HepG2 (cell line): Measurements from ENCODE around the gene STEAP3. TPM values are rescaled to one million over a fixed set of nuclear protein-coding genes. Genes with fewer than 3 reads are reported as not detected.

Experiments
- ATAC-seq: fragments of 200-7000 bp; cut with Tn5 transposase; 3 replicates; pipeline ENCODE4 v1.9.1; 2020; ENCODE audit warnings: mild to moderate bottlenecking, moderate library complexity
- BruUV-seq: library from RNA; stranded (reverse); fragments of 400-500 nt; replicated peaks from 2 replicates; lab custom pipeline; 2021; lab: Mats Ljungman, UMichigan
- CTCF ChIA-PET: fragments of 300-600 bp; formaldehyde crosslinking; extraction: SDS; loops from one replicate; lab custom pipeline; 2021; ENCODE audit warnings: low total read pairs, inconsistent platforms, low intra/inter-chr PET ratio; lab: Yijun Ruan, JAX
- POLR2A ChIA-PET: fragments of 350-600 bp; sonication (Branson Sonifier 250); formaldehyde crosslinking; loops from one replicate; lab custom pipeline; 2020; ENCODE audit warnings: antibody characterized with exemption, inconsistent platforms; lab: Yijun Ruan, JAX
- DNase-seq: peaks from one replicate; pipeline ENCODE4 v3.0.0-alpha.2; 2015; ENCODE audit warnings: low spot score
- FAIRE-seq: peaks from 3 replicates; lab custom pipeline; 2011; peaks lifted over from hg19 to GRCh38; lab: Jason Lieb, UNC
- H2AFZ ChIP-seq: one replicate; pipeline ENCODE4 v1.6.1; 2011; ENCODE audit warnings: low read length, inconsistent platforms
- H3K27ac ChIP-seq: fragments of 300-600 bp; 3 replicates; pipeline ENCODE4 v1.8.0; 2011; ENCODE audit warnings: mixed run types, mild to moderate bottlenecking, mixed read lengths, low read length, inconsistent platforms; ENCODE audit not compliant: insufficient read depth; ENCODE audit errors: extremely low read length
- H3K27me3 ChIP-seq, 2 experiments: fragments of 200-600 bp in 1 of 2; 2 replicates in 1 of 2; 3 replicates in 1 of 2; pipeline versions ENCODE4 v1.6.0 to v1.8.0; 2011; ENCODE audit warnings: low read length in 2 of 2, mild to moderate bottlenecking in 2 of 2, moderate library complexity in 2 of 2, inconsistent platforms in 1 of 2; ENCODE audit not compliant: insufficient read depth in 2 of 2, control insufficient read depth in 1 of 2
- H3K36me3 ChIP-seq, 2 experiments: fragments of 200-600 bp in 1 of 2; replicated peaks in 1 of 2; 2 replicates in 1 of 2; 3 replicates in 1 of 2; pipeline versions ENCODE4 v1.5.1 to v1.8.0; 2011; ENCODE audit warnings: low read length in 2 of 2, inconsistent platforms in 1 of 2; ENCODE audit not compliant: insufficient read depth in 2 of 2, control insufficient read depth in 1 of 2
- H3K4me1 ChIP-seq: 2 replicates; pipeline ENCODE4 v1.5.1; 2012; ENCODE audit warnings: low read length, inconsistent platforms; ENCODE audit not compliant: insufficient read depth
- H3K4me2 ChIP-seq: 2 replicates; pipeline ENCODE4 v1.6.0; 2011; ENCODE audit warnings: low read depth, low read length, inconsistent platforms
- H3K4me3 ChIP-seq, 3 experiments: fragments of 200-600 bp in 1 of 3; sonication (generic), shearing (Covaris generic) in 1 of 3; replicated peaks in 1 of 3; 2 replicates each; pipeline ENCODE4 v1.5.1; 2011 to 2016; ENCODE audit warnings: low read length in 3 of 3, inconsistent platforms in 2 of 3, low read depth in 2 of 3, mild to moderate bottlenecking in 2 of 3, control low read depth in 1 of 3, mixed read lengths in 1 of 3; ENCODE audit not compliant: insufficient read depth in 1 of 3
- H3K79me2 ChIP-seq: one replicate; pipeline ENCODE4 v1.6.1; 2011; ENCODE audit warnings: low read length, inconsistent platforms; ENCODE audit not compliant: insufficient read depth
- H3K9ac ChIP-seq: 2 replicates; pipeline ENCODE4 v1.6.0; 2011; ENCODE audit warnings: mild to moderate bottlenecking, low read depth, low read length, inconsistent platforms; ENCODE audit not compliant: insufficient read depth
- H3K9me3 ChIP-seq: 2 replicates; pipeline ENCODE4 v1.5.1; 2012; ENCODE audit warnings: mild to moderate bottlenecking, low read length
- H4K20me1 ChIP-seq: 2 replicates; pipeline ENCODE4 v1.6.0; 2011; ENCODE audit warnings: inconsistent platforms, mild to moderate bottlenecking, low read length, moderate library complexity; ENCODE audit not compliant: insufficient read depth
- HDAC1 ChIP-seq: sonication (generic); formaldehyde crosslinking; IDR thresholded peaks from 2 replicates; pipeline ENCODE4 v1.5.1; 2020; ENCODE audit warnings: mild to moderate bottlenecking, missing genetic modification reagents
- IKZF4 ChIP-seq: sonication (generic); formaldehyde crosslinking; IDR thresholded peaks from 2 replicates; pipeline ENCODE4 v1.5.1; 2020; ENCODE audit warnings: borderline replicate concordance, mild to moderate bottlenecking, low read depth, missing genetic modification reagents; ENCODE audit errors: not compliant biosample characterization
- KLF9 ChIP-seq: IDR thresholded peaks from 2 replicates; pipeline ENCODE4 v1.6.1; 2016; ENCODE audit warnings: low read depth
- NONO ChIP-seq, 2 experiments: fragments of 450-650 bp in 1 of 2; sonication (generic) in 1 of 2; formaldehyde crosslinking in 1 of 2; IDR thresholded peaks in 1 of 2; conservative IDR thresholded peaks in 1 of 2; 2 replicates each; pipeline versions ENCODE4 v1.6.1 to v1.8.0; 2017 to 2022; ENCODE audit warnings: mild to moderate bottlenecking in 1 of 2, missing genetic modification reagents in 1 of 2, moderate library complexity in 1 of 2
- REXO4 ChIP-seq: sonication (generic); formaldehyde crosslinking; IDR thresholded peaks from 2 replicates; pipeline ENCODE4 v1.8.0; 2022; ENCODE audit warnings: missing genetic modification reagents, mild to moderate bottlenecking, borderline replicate concordance
- SMAD3 ChIP-seq: sonication (generic); formaldehyde crosslinking; IDR thresholded peaks from 2 replicates; pipeline ENCODE4 v1.4.0; 2020; ENCODE audit warnings: missing genetic modification reagents
- TEAD2 ChIP-seq: sonication (generic); formaldehyde crosslinking; IDR thresholded peaks from 2 replicates; pipeline ENCODE4 v1.9.0; 2021; ENCODE audit warnings: missing genetic modification reagents
- ZBTB21 ChIP-seq: sonication (generic); formaldehyde crosslinking; IDR thresholded peaks from 2 replicates; pipeline ENCODE4 v1.4.0; 2020; ENCODE audit warnings: missing genetic modification reagents
- WGBS: methylation state at CpG from one replicate; pipeline ENCODE4 v1.1.6; 2017; ENCODE audit warnings: low lambda C conversion rate; 5-methylcytosine and 5-hydroxymethylcytosine counted together
- in situ Hi-C: cut with HindIII; loops from 2 replicates; pipeline ENCODE4 v1.10.0; 2017; ENCODE audit warnings: low pct_unique_long_range_greater_than_20kb; ENCODE audit not compliant: extremely low pct_ligation_motif_present
- intact Hi-C: fragments of 100-400 bp; cut with micrococcal nuclease; formaldehyde crosslinking; loops from one replicate; pipeline ENCODE4 v1.10.0; 2022; ENCODE audit not compliant: unreplicated experiment
- polyA plus RNA-seq, 8 experiments: library from polyadenylated mRNA; depleted of rRNA in 3 of 8; stranded (reverse) in 7 of 8; unstranded in 1 of 8; fragments of >200 nt; fragmentation: Illumina TruSeq in 4 of 8; extraction: Trizol in 4 of 8; gene quantifications; 2 replicates each; pipeline versions ENCODE4 v1.2.1 to v1.2.3, GENCODE V29; 2011 to 2016; ENCODE audit warnings: low read depth in 4 of 8, missing spikeins in 1 of 8, mixed read lengths in 1 of 8; ENCODE audit not compliant: insufficient read depth in 1 of 8
- total RNA-seq, 5 experiments: library from RNA; depleted of rRNA; stranded (reverse); fragments of >200 nt; fragmentation: Illumina TruSeq; extraction: Trizol; gene quantifications; 2 replicates each; pipeline ENCODE4 v1.2.3, GENCODE V29; 2016; ENCODE audit warnings: low read depth in 1 of 5
- TF ChIP-seq, protein P1 (sequence below): IDR thresholded peaks from 2 replicates; pipeline ENCODE4 v1.6.1; 2016
- TF ChIP-seq, protein P2 (sequence below), 2 experiments: fragments of 450-650 bp in 1 of 2; sonication (generic) in 1 of 2; formaldehyde crosslinking in 1 of 2; IDR thresholded peaks; 2 replicates each; pipeline versions ENCODE4 v1.6.1 to v1.8.0; 2016 to 2022; ENCODE audit warnings: antibody characterized with exemption in 1 of 2, mild to moderate bottlenecking in 1 of 2, missing genetic modification reagents in 1 of 2
- TF ChIP-seq, protein P3 (sequence below): sonication (generic); formaldehyde crosslinking; IDR thresholded peaks from 2 replicates; pipeline ENCODE4 v1.4.0; 2020; ENCODE audit warnings: missing genetic modification reagents, mild to moderate bottlenecking, borderline replicate concordance

STEAP3 gene
- total and polyA plus RNA-seq, 2 of the 13 experiments (the other 11 are each of a cell fraction or from before 2014, with no cell fraction given) = 7.3 to 21.1 TPM

DNA sequence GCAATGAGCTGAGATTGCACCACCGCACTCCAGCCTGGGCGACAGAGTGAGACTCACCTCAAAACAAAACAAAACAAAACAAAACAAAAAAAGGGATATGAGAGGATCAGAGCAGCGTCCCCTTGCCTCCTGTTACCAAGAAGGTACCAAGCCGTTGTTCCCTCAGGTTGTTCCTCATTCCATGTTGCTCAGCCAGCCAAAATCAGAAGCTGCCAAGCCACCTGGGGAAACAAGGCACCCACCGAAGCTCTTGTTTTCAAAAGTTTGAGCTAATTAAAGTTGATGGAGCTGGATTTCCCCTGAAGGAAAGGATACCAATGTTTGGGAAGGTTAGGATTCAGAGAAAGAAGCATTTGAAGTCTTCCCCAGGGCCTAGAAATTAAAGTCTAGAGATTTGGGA, 21.8 kb upstream of the STEAP3 start:
- Histone ChIP-seq H3K4me3 (no peak overlapping the region), H4K20me1 (no peaks in the 10 kb centered on the region), H3K4me2 (no peak overlapping the region), H3K79me2 (no peaks in the 10 kb centered on the region), H3K36me3 (no peaks in the 10 kb centered on the region), H3K9me3 (no peaks in the 10 kb centered on the region), H3K4me1 (peaks cover 24% of the 10 kb centered on the region), H3K27me3 (peaks cover 2 to 11% of the 10 kb centered on the region in 2 experiments; a peak in 2 of 5 replicates), H2AFZ (no peak overlapping the region), H3K27ac (no peak overlapping the region), H3K9ac (no peak overlapping the region)
- ATAC-seq = no peak
- FAIRE-seq = no peak
- in situ Hi-C loops (no loop called here), intact Hi-C loops (no loop called here)
- no peak for DNase-seq
- POLR2A ChIA-PET = no interaction called here
- 44% methylated on average over 5 of the region's 5 CpGs for WGBS
- BruUV-seq = no TSS peak
- CTCF ChIA-PET = no interaction called here
- TF ChIP-seq, protein P1, sequence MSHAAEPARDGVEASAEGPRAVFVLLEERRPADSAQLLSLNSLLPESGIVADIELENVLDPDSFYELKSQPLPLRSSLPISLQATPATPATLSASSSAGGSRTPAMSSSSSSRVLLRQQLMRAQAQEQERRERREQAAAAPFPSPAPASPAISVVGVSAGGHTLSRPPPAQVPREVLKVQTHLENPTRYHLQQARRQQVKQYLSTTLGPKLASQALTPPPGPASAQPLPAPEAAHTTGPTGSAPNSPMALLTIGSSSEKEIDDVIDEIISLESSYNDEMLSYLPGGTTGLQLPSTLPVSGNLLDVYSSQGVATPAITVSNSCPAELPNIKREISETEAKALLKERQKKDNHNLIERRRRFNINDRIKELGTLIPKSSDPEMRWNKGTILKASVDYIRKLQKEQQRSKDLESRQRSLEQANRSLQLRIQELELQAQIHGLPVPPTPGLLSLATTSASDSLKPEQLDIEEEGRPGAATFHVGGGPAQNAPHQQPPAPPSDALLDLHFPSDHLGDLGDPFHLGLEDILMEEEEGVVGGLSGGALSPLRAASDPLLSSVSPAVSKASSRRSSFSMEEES (CRISPR knock-in tag) = no peak
- TF ChIP-seq, protein P2, sequence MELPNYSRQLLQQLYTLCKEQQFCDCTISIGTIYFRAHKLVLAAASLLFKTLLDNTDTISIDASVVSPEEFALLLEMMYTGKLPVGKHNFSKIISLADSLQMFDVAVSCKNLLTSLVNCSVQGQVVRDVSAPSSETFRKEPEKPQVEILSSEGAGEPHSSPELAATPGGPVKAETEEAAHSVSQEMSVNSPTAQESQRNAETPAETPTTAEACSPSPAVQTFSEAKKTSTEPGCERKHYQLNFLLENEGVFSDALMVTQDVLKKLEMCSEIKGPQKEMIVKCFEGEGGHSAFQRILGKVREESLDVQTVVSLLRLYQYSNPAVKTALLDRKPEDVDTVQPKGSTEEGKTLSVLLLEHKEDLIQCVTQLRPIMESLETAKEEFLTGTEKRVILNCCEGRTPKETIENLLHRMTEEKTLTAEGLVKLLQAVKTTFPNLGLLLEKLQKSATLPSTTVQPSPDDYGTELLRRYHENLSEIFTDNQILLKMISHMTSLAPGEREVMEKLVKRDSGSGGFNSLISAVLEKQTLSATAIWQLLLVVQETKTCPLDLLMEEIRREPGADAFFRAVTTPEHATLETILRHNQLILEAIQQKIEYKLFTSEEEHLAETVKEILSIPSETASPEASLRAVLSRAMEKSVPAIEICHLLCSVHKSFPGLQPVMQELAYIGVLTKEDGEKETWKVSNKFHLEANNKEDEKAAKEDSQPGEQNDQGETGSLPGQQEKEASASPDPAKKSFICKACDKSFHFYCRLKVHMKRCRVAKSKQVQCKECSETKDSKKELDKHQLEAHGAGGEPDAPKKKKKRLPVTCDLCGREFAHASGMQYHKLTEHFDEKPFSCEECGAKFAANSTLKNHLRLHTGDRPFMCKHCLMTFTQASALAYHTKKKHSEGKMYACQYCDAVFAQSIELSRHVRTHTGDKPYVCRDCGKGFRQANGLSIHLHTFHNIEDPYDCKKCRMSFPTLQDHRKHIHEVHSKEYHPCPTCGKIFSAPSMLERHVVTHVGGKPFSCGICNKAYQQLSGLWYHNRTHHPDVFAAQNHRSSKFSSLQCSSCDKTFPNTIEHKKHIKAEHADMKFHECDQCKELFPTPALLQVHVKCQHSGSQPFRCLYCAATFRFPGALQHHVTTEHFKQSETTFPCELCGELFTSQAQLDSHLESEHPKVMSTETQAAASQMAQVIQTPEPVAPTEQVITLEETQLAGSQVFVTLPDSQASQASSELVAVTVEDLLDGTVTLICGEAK (IDR thresholded peaks at IDR 0.05) = no peak
- TF ChIP-seq, protein P2 (CRISPR knock-in tag; IDR thresholded peaks at IDR 0.05) = no peak
- TF ChIP-seq ZBTB21 (CRISPR knock-in tag) = no peak
- TF ChIP-seq, protein P3, sequence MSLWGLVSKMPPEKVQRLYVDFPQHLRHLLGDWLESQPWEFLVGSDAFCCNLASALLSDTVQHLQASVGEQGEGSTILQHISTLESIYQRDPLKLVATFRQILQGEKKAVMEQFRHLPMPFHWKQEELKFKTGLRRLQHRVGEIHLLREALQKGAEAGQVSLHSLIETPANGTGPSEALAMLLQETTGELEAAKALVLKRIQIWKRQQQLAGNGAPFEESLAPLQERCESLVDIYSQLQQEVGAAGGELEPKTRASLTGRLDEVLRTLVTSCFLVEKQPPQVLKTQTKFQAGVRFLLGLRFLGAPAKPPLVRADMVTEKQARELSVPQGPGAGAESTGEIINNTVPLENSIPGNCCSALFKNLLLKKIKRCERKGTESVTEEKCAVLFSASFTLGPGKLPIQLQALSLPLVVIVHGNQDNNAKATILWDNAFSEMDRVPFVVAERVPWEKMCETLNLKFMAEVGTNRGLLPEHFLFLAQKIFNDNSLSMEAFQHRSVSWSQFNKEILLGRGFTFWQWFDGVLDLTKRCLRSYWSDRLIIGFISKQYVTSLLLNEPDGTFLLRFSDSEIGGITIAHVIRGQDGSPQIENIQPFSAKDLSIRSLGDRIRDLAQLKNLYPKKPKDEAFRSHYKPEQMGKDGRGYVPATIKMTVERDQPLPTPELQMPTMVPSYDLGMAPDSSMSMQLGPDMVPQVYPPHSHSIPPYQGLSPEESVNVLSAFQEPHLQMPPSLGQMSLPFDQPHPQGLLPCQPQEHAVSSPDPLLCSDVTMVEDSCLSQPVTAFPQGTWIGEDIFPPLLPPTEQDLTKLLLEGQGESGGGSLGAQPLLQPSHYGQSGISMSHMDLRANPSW (CRISPR knock-in tag) = no peak
- TF ChIP-seq KLF9 (CRISPR knock-in tag) = no peak
- no peak for TF ChIP-seq NONO (IDR thresholded peaks at IDR 0.05)
- no peak for TF ChIP-seq NONO (CRISPR knock-in tag; conservative IDR thresholded peaks at IDR 0.05)
- TF ChIP-seq SMAD3 (CRISPR knock-in tag) = no peak
- TF ChIP-seq IKZF4 (CRISPR knock-in tag) = no peak
- TF ChIP-seq HDAC1 (CRISPR knock-in tag) = no peak
- TF ChIP-seq TEAD2 = no peak
- no peak for TF ChIP-seq REXO4
